H9 (cell line): ENCODE measurements around the gene ATAD2B. TPM values are rescaled to one million over a fixed set of nuclear protein-coding genes. Genes with fewer than 3 reads are reported as not detected.

Source experiments
- DNase-seq: peaks from one replicate; pipeline ENCODE4 v3.0.0-alpha.2; 2017
- H2AFZ ChIP-seq: one replicate; pipeline ENCODE4 v1.6.1; 2013; ENCODE audit warnings: mild to moderate bottlenecking, low read length, control low read depth, moderate library complexity
- H2AK5ac ChIP-seq: 2 replicates; pipeline ENCODE4 v1.6.1; 2013; ENCODE audit warnings: low read length, control low read depth, mixed read lengths; ENCODE audit not compliant: insufficient read length
- H2BK120ac ChIP-seq: one replicate; pipeline ENCODE4 v1.6.1; 2013; ENCODE audit warnings: low read depth, mild to moderate bottlenecking, low read length, control low read depth, inconsistent platforms; ENCODE audit not compliant: poor library complexity, severe bottlenecking
- H2BK12ac ChIP-seq: 2 replicates; pipeline ENCODE4 v1.6.1; 2013; ENCODE audit warnings: low read length, control low read depth, mixed read lengths, low read depth; ENCODE audit not compliant: insufficient read length
- H2BK15ac ChIP-seq: 2 replicates; pipeline ENCODE4 v1.6.1; 2013; ENCODE audit warnings: low read depth, low read length, control low read depth
- H2BK20ac ChIP-seq: one replicate; pipeline ENCODE4 v1.6.1; 2013; ENCODE audit warnings: low read depth, mild to moderate bottlenecking, low read length, control low read depth, inconsistent platforms; ENCODE audit not compliant: poor library complexity, severe bottlenecking
- H2BK5ac ChIP-seq: 2 replicates; pipeline ENCODE4 v1.6.1; 2013; ENCODE audit warnings: low read length, control low read depth, mixed read lengths; ENCODE audit not compliant: insufficient read length
- H3K14ac ChIP-seq: 2 replicates; pipeline ENCODE4 v1.6.1; 2013; ENCODE audit warnings: low read length, control low read depth; ENCODE audit not compliant: insufficient read depth
- H3K18ac ChIP-seq: 2 replicates; pipeline ENCODE4 v1.6.1; 2013; ENCODE audit warnings: low read depth, mild to moderate bottlenecking, mixed read lengths, low read length, control low read depth; ENCODE audit not compliant: insufficient read length
- H3K23ac ChIP-seq: 2 replicates; pipeline ENCODE4 v1.6.1; 2013; ENCODE audit warnings: low read length, control low read depth, mixed read lengths, low read depth; ENCODE audit not compliant: insufficient read length
- H3K23me2 ChIP-seq: 2 replicates; pipeline ENCODE4 v1.6.1; 2013; ENCODE audit warnings: low read depth, mild to moderate bottlenecking, mixed read lengths, low read length, control low read depth; ENCODE audit not compliant: insufficient read length, poor library complexity, severe bottlenecking
- H3K27ac ChIP-seq: 2 replicates; pipeline ENCODE4 v1.5.1; 2013; ENCODE audit warnings: low read length, control low read depth, mixed read lengths, low read depth; ENCODE audit not compliant: insufficient read length
- H3K27me3 ChIP-seq: 2 replicates; pipeline ENCODE4 v1.6.1; 2013; ENCODE audit warnings: low read length, control low read depth, inconsistent platforms; ENCODE audit not compliant: insufficient read depth
- H3K4ac ChIP-seq: 2 replicates; pipeline ENCODE4 v1.6.1; 2013; ENCODE audit warnings: low read depth, mild to moderate bottlenecking, control low read depth, inconsistent platforms, low read length, moderate library complexity
- H3K4me1 ChIP-seq: 2 replicates; pipeline ENCODE4 v1.6.1; 2013; ENCODE audit warnings: low read length, control low read depth, inconsistent platforms; ENCODE audit not compliant: insufficient read depth
- H3K4me2 ChIP-seq: 2 replicates; pipeline ENCODE4 v1.6.1; 2013; ENCODE audit warnings: low read length, control low read depth, mixed read lengths; ENCODE audit not compliant: insufficient read length, insufficient read depth
- H3K56ac ChIP-seq: 2 replicates; pipeline ENCODE4 v1.6.1; 2013; ENCODE audit warnings: low read depth, mild to moderate bottlenecking, mixed read lengths, low read length, control low read depth; ENCODE audit not compliant: insufficient read length
- H3K79me1 ChIP-seq: 2 replicates; pipeline ENCODE4 v1.6.1; 2013; ENCODE audit warnings: low read depth, mild to moderate bottlenecking, moderate library complexity, low read length, control low read depth, inconsistent platforms; ENCODE audit not compliant: insufficient read depth, poor library complexity, severe bottlenecking
- H3K79me2 ChIP-seq: 2 replicates; pipeline ENCODE4 v1.6.1; 2013; ENCODE audit warnings: low read length, control low read depth, inconsistent platforms; ENCODE audit not compliant: insufficient read depth
- H3K9ac ChIP-seq: 2 replicates; pipeline ENCODE4 v1.6.1; 2013; ENCODE audit warnings: low read length, control low read depth, mixed read lengths; ENCODE audit not compliant: insufficient read length; ENCODE audit errors: extremely low read depth
- H3K9me3 ChIP-seq: one replicate; pipeline ENCODE4 v1.6.1; 2013; ENCODE audit warnings: low read depth, low read length, inconsistent platforms; ENCODE audit not compliant: control insufficient read depth
- H3T11ph ChIP-seq: one replicate; pipeline ENCODE4 v1.6.1; 2013; ENCODE audit warnings: mild to moderate bottlenecking, low read length, control low read depth, inconsistent platforms
- H4K20me1 ChIP-seq: one replicate; pipeline ENCODE4 v1.6.1; 2013; ENCODE audit not compliant: control insufficient read depth, insufficient read length, insufficient read depth
- H4K5ac ChIP-seq: 2 replicates; pipeline ENCODE4 v1.6.1; 2013; ENCODE audit warnings: low read depth, mild to moderate bottlenecking, mixed read lengths, low read length, control low read depth; ENCODE audit not compliant: insufficient read length
- H4K8ac ChIP-seq: replicated peaks from 2 replicates; pipeline ENCODE4 v1.6.1; 2013; ENCODE audit warnings: low read length, control low read depth, mixed read lengths, low read depth; ENCODE audit not compliant: insufficient read length
- H4K91ac ChIP-seq: 2 replicates; pipeline ENCODE4 v1.6.1; 2013; ENCODE audit warnings: low read depth, mild to moderate bottlenecking, moderate library complexity, mixed read lengths, low read length, control low read depth; ENCODE audit not compliant: insufficient read length
- H3K27ac Mint-ChIP-seq, 3 experiments: 2 replicates in 2 of 3; 3 replicates in 1 of 3; pipeline ENCODE4 v1.8.0; 2020 to 2021; ENCODE audit warnings: mixed read lengths in 3 of 3, mild to moderate bottlenecking in 1 of 3, moderate library complexity in 1 of 3
- H3K27me3 Mint-ChIP-seq: 2 replicates; pipeline ENCODE4 v1.8.0; 2021; ENCODE audit warnings: low read depth, mild to moderate bottlenecking, moderate library complexity, mixed read lengths
- H3K36me3 Mint-ChIP-seq, 3 experiments: 2 replicates in 2 of 3; 3 replicates in 1 of 3; pipeline ENCODE4 v1.8.0; 2020 to 2021; ENCODE audit warnings: low read depth in 3 of 3, mixed read lengths in 3 of 3; ENCODE audit not compliant: insufficient read depth in 1 of 3
- H3K4me1 Mint-ChIP-seq, 2 experiments: 2 replicates each; pipeline ENCODE4 v1.8.0; 2020; ENCODE audit warnings: mixed read lengths in 2 of 2
- H3K4me3 Mint-ChIP-seq, 2 experiments: 2 replicates in 1 of 2; 3 replicates in 1 of 2; pipeline ENCODE4 v1.8.0; 2020 to 2021; ENCODE audit warnings: mild to moderate bottlenecking in 2 of 2, mixed read lengths in 2 of 2, moderate library complexity in 1 of 2
- H3K9me3 Mint-ChIP-seq, 2 experiments: 2 replicates in 1 of 2; 3 replicates in 1 of 2; pipeline ENCODE4 v1.8.0; 2020; ENCODE audit warnings: mild to moderate bottlenecking in 2 of 2, mixed read lengths in 2 of 2, moderate library complexity in 1 of 2
- WGBS: extraction: QIAGEN DNeasy Blood & Tissue Kit; methylation state at CpG from one replicate; pipeline ENCODE4 v1.1.7; 2013; ENCODE audit warnings: missing lambda C conversion rate, low lambda C conversion rate, mixed read lengths; ENCODE audit not compliant: insufficient read length; ENCODE audit errors: extremely low coverage; 5-methylcytosine and 5-hydroxymethylcytosine counted together
- total RNA-seq: library from RNA; stranded (reverse); gene quantifications from 2 replicates; pipeline ENCODE4 v1.2.1, GENCODE V29; 2021
- TF ChIP-seq, protein P1 (sequence below): fragments of 200-600 bp; sonication (generic); conservative IDR thresholded peaks from 3 replicates; pipeline ENCODE4 v1.8.0; 2021; ENCODE audit warnings: antibody characterized with exemption, mild to moderate bottlenecking

Gene ATAD2B
- total RNA-seq, 1 experiment from 2014 or later: 21.4 TPM

DNA sequence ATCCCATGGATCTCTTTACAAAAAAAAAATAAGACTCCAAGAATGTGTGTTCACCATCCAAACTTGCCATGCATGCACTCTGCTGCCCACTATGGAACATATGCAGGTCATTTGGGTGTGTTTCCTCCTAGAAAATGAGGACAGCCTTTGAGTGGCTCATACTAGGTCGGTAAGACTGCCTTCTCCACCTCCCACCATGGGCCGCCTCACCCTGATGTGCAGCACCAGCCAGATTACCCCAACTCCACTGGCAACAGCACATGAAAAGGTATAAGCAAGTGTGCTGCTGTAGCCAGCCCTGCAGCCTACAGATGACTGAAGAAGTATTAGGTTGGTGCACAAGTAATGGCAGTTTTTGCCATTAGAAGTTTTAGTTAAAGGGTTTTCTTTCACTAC, 214.2 kb downstream of the ATAD2B start:
- no peaks in the 10 kb centered on the region for H3K27me3 Mint-ChIP-seq
- H3K9ac ChIP-seq: no peak overlapping the region
- H4K91ac ChIP-seq: no peak overlapping the region
- H2BK15ac ChIP-seq: no peak overlapping the region
- H3K4me2 ChIP-seq: no peak overlapping the region
- H4K5ac ChIP-seq: no peak overlapping the region
- H3T11ph ChIP-seq: no peak overlapping the region
- H3K9me3 Mint-ChIP-seq: no peaks in the 10 kb centered on the region
- H3K79me2 ChIP-seq: no peaks in the 10 kb centered on the region
- H3K9me3 ChIP-seq: no peaks in the 10 kb centered on the region
- H2BK120ac ChIP-seq: no peak overlapping the region
- H3K4me1 ChIP-seq: peaks cover 6% of the 10 kb centered on the region
- no peak overlapping the region for H3K4ac ChIP-seq
- no peak overlapping the region for H2BK5ac ChIP-seq
- no peak overlapping the region for H3K14ac ChIP-seq
- H3K27ac Mint-ChIP-seq: peak overlapping the region in 2 of 3 experiments; percentile 84 to 94; a peak in 3 of 7 replicates
- peaks cover 0 to 2% (median 0%) of the 10 kb centered on the region in 3 experiments; a peak in 1 of 7 replicates for H3K36me3 Mint-ChIP-seq
- no CpG with 5 or more reads among the region's 2 CpGs for WGBS
- H4K8ac ChIP-seq: no peak overlapping the region
- H2BK20ac ChIP-seq: no peak overlapping the region
- H3K27me3 ChIP-seq: no peaks in the 10 kb centered on the region
- no peak overlapping the region for H2BK12ac ChIP-seq
- H3K79me1 ChIP-seq: no peaks in the 10 kb centered on the region
- DNase-seq: peak; percentile 25
- H4K20me1 ChIP-seq: no peaks in the 10 kb centered on the region
- H2AFZ ChIP-seq: no peak overlapping the region
- peak overlapping the region in 1 of 2 experiments; percentile 12; a peak in 1 of 5 replicates for H3K4me3 Mint-ChIP-seq
- peaks cover 20 to 29% of the 10 kb centered on the region in 2 experiments for H3K4me1 Mint-ChIP-seq
- H3K18ac ChIP-seq: no peak overlapping the region
- H2AK5ac ChIP-seq: no peak overlapping the region
- H3K23me2 ChIP-seq: no peaks in the 10 kb centered on the region
- H3K27ac ChIP-seq: no peak overlapping the region
- H3K56ac ChIP-seq: no peak overlapping the region
- TF ChIP-seq, protein P1, sequence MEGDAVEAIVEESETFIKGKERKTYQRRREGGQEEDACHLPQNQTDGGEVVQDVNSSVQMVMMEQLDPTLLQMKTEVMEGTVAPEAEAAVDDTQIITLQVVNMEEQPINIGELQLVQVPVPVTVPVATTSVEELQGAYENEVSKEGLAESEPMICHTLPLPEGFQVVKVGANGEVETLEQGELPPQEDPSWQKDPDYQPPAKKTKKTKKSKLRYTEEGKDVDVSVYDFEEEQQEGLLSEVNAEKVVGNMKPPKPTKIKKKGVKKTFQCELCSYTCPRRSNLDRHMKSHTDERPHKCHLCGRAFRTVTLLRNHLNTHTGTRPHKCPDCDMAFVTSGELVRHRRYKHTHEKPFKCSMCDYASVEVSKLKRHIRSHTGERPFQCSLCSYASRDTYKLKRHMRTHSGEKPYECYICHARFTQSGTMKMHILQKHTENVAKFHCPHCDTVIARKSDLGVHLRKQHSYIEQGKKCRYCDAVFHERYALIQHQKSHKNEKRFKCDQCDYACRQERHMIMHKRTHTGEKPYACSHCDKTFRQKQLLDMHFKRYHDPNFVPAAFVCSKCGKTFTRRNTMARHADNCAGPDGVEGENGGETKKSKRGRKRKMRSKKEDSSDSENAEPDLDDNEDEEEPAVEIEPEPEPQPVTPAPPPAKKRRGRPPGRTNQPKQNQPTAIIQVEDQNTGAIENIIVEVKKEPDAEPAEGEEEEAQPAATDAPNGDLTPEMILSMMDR: no peak
- no peak overlapping the region for H3K23ac ChIP-seq
